ENCODE measurements around the gene PRPH2. TPM values are rescaled to one million over a fixed set of nuclear protein-coding genes. Genes with fewer than 3 reads are reported as not detected.

Gene PRPH2
- total RNA-seq, 2 donors from 2014 or later, result 0.78 TPM; not detected in 1

GRCh38 chr6:42746463-42747391, 24.3 kb upstream of the PRPH2 start:
- H3K36me3 ChIP-seq, result no peaks in the 10 kb centered on the region
- H3K27me3 ChIP-seq (replicated peaks; ENCODE audit: insufficient read depth), result no peaks in the 10 kb centered on the region
- H3K9me3 ChIP-seq, result no peaks in the 10 kb centered on the region
- DNase-seq (ENCODE audit: low spot score) (peak; percentile 60), ATAC-seq (ENCODE audit: insufficient number of reproducible peaks, low FRiP score, low read depth) (peak; percentile 77)
- peaks cover 11 to 41% of the 10 kb centered on the region in 2 donors for H3K4me1 ChIP-seq (ENCODE audit: control insufficient read depth in 1 of 2, low read depth in 2 of 2)
- no peak for TF ChIP-seq CTCF (IDR thresholded peaks at IDR 0.05)
- peak overlapping the region; percentile 91 to 97 for H3K27ac ChIP-seq
- peak overlapping the region; percentile 99 for H3K4me3 ChIP-seq

GRCh38 chr6:42745640-42746462, 23.5 kb upstream of the PRPH2 start, which contains the start of gene TBCC:
Gene TBCC, minus strand, starts transcription at chr6:42746103. Its CDS starts 30 bp downstream, at chr6:42746073.
- DNase-seq (ENCODE audit: low spot score), result peak; percentile 91

GRCh38 chr6:42745083-42745639, 22.8 kb upstream of the PRPH2 start:
- peak overlapping the region; percentile 90 to 97 for H3K27ac ChIP-seq
- ATAC-seq (ENCODE audit: insufficient number of reproducible peaks, low FRiP score, low read depth) (no peak), DNase-seq (ENCODE audit: low spot score) (no peak)
- no peaks in the 10 kb centered on the region for H3K27me3 ChIP-seq (replicated peaks; ENCODE audit: insufficient read depth)
- no peaks in the 10 kb centered on the region for H3K36me3 ChIP-seq
- H3K4me3 ChIP-seq, result peak overlapping the region; percentile 99
- no peak for TF ChIP-seq CTCF (IDR thresholded peaks at IDR 0.05)
- peaks cover 11 to 41% of the 10 kb centered on the region in 2 donors for H3K4me1 ChIP-seq (ENCODE audit: control insufficient read depth in 1 of 2, low read depth in 2 of 2)
- no peaks in the 10 kb centered on the region for H3K9me3 ChIP-seq

More at GRCh38 chr6:42745640-42746462, 23.5 kb upstream of the PRPH2 start, which contains the start of gene TBCC:
- H3K27ac ChIP-seq, result peak within 1 kb of the TSS; percentile 91 to 97
- no peaks in the 10 kb centered on the region for H3K27me3 ChIP-seq (replicated peaks; ENCODE audit: insufficient read depth)
- peaks cover 11 to 41% of the 10 kb centered on the region in 2 donors for H3K4me1 ChIP-seq (ENCODE audit: control insufficient read depth in 1 of 2, low read depth in 2 of 2)
- H3K36me3 ChIP-seq, result no peaks in the 10 kb centered on the region
- peak within 1 kb of the TSS; percentile 99 for H3K4me3 ChIP-seq
- ATAC-seq (ENCODE audit: insufficient number of reproducible peaks, low FRiP score, low read depth), result peak; percentile 96
- TF ChIP-seq CTCF (IDR thresholded peaks at IDR 0.05), result no peak
- no peaks in the 10 kb centered on the region for H3K9me3 ChIP-seq

GRCh38 chr6:42744351-42744893, 22.0 kb upstream of the PRPH2 start:
- peaks cover 11 to 41% of the 10 kb centered on the region in 2 donors for H3K4me1 ChIP-seq (ENCODE audit: control insufficient read depth in 1 of 2, low read depth in 2 of 2)
- DNase-seq (ENCODE audit: low spot score), result no peak
- H3K27ac ChIP-seq, result no peak overlapping the region

More at GRCh38 chr6:42744351-42744893, 22.0 kb upstream of the PRPH2 start:
- no peaks in the 10 kb centered on the region for H3K27me3 ChIP-seq (replicated peaks; ENCODE audit: insufficient read depth)
- peak overlapping the region; percentile 99 for H3K4me3 ChIP-seq
- no peaks in the 10 kb centered on the region for H3K36me3 ChIP-seq
- ATAC-seq (ENCODE audit: insufficient number of reproducible peaks, low FRiP score, low read depth), result no peak
- no peaks in the 10 kb centered on the region for H3K9me3 ChIP-seq
- no peak for TF ChIP-seq CTCF (IDR thresholded peaks at IDR 0.05)
